DOHH2 (cell line): ENCODE results near the gene CRCP.

ENCODE experiments used
- H3F3A ChIP-seq: fragments of 200-600 bp; sonication (generic), shearing (Covaris generic); 2 replicates; pipeline ENCODE4 v1.6.0; 2016; ENCODE audit warnings: antibody characterized with exemption, mild to moderate bottlenecking; ENCODE audit not compliant: control insufficient read depth, insufficient read depth
- H3K27ac ChIP-seq: fragments of 200-600 bp; sonication (generic); 2 replicates; pipeline ENCODE4 v1.5.1; 2014; ENCODE audit warnings: low read depth, mild to moderate bottlenecking, low read length, moderate library complexity
- H3K27me3 ChIP-seq: fragments of 200-600 bp; sonication (generic); 2 replicates; pipeline ENCODE4 v1.6.1; 2014; ENCODE audit warnings: mild to moderate bottlenecking, low read length, mixed read lengths; ENCODE audit not compliant: control insufficient read depth
- H3K36me3 ChIP-seq: fragments of 200-600 bp; sonication (generic); 2 replicates; pipeline ENCODE4 v1.6.1; 2014; ENCODE audit warnings: mild to moderate bottlenecking, low read length, moderate library complexity, mixed read lengths; ENCODE audit not compliant: control insufficient read depth
- H3K4me1 ChIP-seq: fragments of 200-600 bp; sonication (generic); 2 replicates; pipeline ENCODE4 v1.6.1; 2014; ENCODE audit warnings: mild to moderate bottlenecking, low read length, mixed read lengths; ENCODE audit not compliant: control insufficient read depth
- H3K4me2 ChIP-seq: fragments of 200-600 bp; sonication (generic); 2 replicates; pipeline ENCODE4 v1.6.0; 2014; ENCODE audit warnings: mild to moderate bottlenecking, low read length, moderate library complexity
- H3K4me3 ChIP-seq: fragments of 200-600 bp; sonication (generic); 2 replicates; pipeline ENCODE4 v1.5.1; 2014; ENCODE audit warnings: mild to moderate bottlenecking, low read length, mixed read lengths
- H3K79me2 ChIP-seq: fragments of 200-600 bp; sonication (generic); 2 replicates; pipeline ENCODE4 v1.6.1; 2014; ENCODE audit warnings: mild to moderate bottlenecking, low read length, mixed read lengths; ENCODE audit not compliant: control insufficient read depth
- H3K9me2 ChIP-seq: fragments of 200-600 bp; sonication (generic); replicated peaks from 2 replicates; pipeline ENCODE4 v1.6.1; 2014; ENCODE audit warnings: mild to moderate bottlenecking, low read length, mixed read lengths; ENCODE audit not compliant: control insufficient read depth
- H3K9me3 ChIP-seq: fragments of 200-600 bp; sonication (generic); 2 replicates; pipeline ENCODE4 v1.6.1; 2014; ENCODE audit warnings: antibody characterized with exemption, low read length, mixed read lengths; ENCODE audit not compliant: control insufficient read depth, insufficient read depth
- H4K20me1 ChIP-seq: fragments of 200-600 bp; sonication (generic); 2 replicates; pipeline ENCODE4 v1.6.0; 2014; ENCODE audit warnings: low read depth, mild to moderate bottlenecking, antibody characterized with exemption, low read length, moderate library complexity; ENCODE audit not compliant: control insufficient read depth, insufficient read depth
- CTCF ChIP-seq: fragments of 200-600 bp; sonication (generic); IDR thresholded peaks from one replicate; pipeline ENCODE4 v1.5.1; 2014; ENCODE audit warnings: antibody characterized with exemption, mild to moderate bottlenecking, low read depth, low read length; ENCODE audit not compliant: poor library complexity, severe bottlenecking
- EZH2phosphoT487 ChIP-seq: fragments of 200-600 bp; sonication (generic); IDR thresholded peaks from 2 replicates; pipeline ENCODE4 v1.6.1; 2017; ENCODE audit warnings: borderline replicate concordance, mild to moderate bottlenecking, antibody characterized with exemption, low read length, moderate library complexity, mixed read lengths

The CRCP gene

GRCh38 chr7:66075590-66076461 lies 38.8 kb upstream of the CRCP start, which contains the start of gene ASL:
TSS of gene ASL (plus strand) at chr7:66075819. CDS start at chr7:66076082, 263 bp downstream.
- Histone ChIP-seq H3K36me3 (no peaks in the 10 kb centered on the region), H4K20me1 (no peaks in the 10 kb centered on the region), H3K9me2 (no peaks in the 10 kb centered on the region), H3K27ac (no peak within 1 kb of the TSS), H3F3A (no peaks in the 10 kb centered on the region), H3K9me3 (no peaks in the 10 kb centered on the region), H3K27me3 (no peaks in the 10 kb centered on the region), H3K4me3 (peak within 1 kb of the TSS; percentile 75), H3K4me1 (peaks cover 15% of the 10 kb centered on the region), H3K79me2 (no peaks in the 10 kb centered on the region), H3K4me2 (peak within 1 kb of the TSS; percentile 68)
- TF ChIP-seq EZH2phosphoT487 = no peak
- peak; percentile 57 for TF ChIP-seq CTCF

GRCh38 chr7:66076462-66077329 lies 38.0 kb upstream of the CRCP start:
- Histone ChIP-seq H3K27ac (no peak overlapping the region), H3K27me3 (no peaks in the 10 kb centered on the region), H3K9me2 (no peaks in the 10 kb centered on the region), H3K4me1 (peaks cover 15% of the 10 kb centered on the region), H3K9me3 (no peaks in the 10 kb centered on the region), H3K79me2 (no peaks in the 10 kb centered on the region), H3K36me3 (no peaks in the 10 kb centered on the region), H3K4me2 (peak overlapping the region; percentile 68), H3F3A (no peaks in the 10 kb centered on the region), H4K20me1 (no peaks in the 10 kb centered on the region), H3K4me3 (peak overlapping the region; percentile 75)
- TF ChIP-seq CTCF = no peak
- TF ChIP-seq EZH2phosphoT487 = no peak

GRCh38 chr7:66078067-66078466 lies 36.6 kb upstream of the CRCP start:
- no peak for TF ChIP-seq EZH2phosphoT487
- TF ChIP-seq CTCF = no peak
- Histone ChIP-seq H3F3A (no peaks in the 10 kb centered on the region), H3K4me2 (no peak overlapping the region), H3K9me3 (no peaks in the 10 kb centered on the region), H4K20me1 (no peaks in the 10 kb centered on the region), H3K27ac (no peak overlapping the region), H3K4me3 (no peak overlapping the region), H3K79me2 (no peaks in the 10 kb centered on the region), H3K9me2 (no peaks in the 10 kb centered on the region), H3K36me3 (no peaks in the 10 kb centered on the region), H3K4me1 (peaks cover 15% of the 10 kb centered on the region), H3K27me3 (no peaks in the 10 kb centered on the region)
